Thyroid gland (tissue), 4 donors: ENCODE results near the gene ZNF451.

Source experiments
- CTCF ChIP-seq, 6 experiments: fragments of 200-600 bp in 3 of 6; fragments of 450-650 bp in 3 of 6; sonication (generic) in 3 of 6; IDR thresholded peaks; one replicate each; pipeline ENCODE4 v1.5.1; 2016 to 2019; ENCODE audit warnings: antibody characterized with exemption in 6 of 6, mild to moderate bottlenecking in 2 of 6, inconsistent platforms in 1 of 6, moderate library complexity in 1 of 6
- POLR2A ChIP-seq, 2 donors: fragments of 450-650 bp; IDR thresholded peaks; one replicate each; pipeline ENCODE4 v1.6.1; 2017; ENCODE audit warnings: antibody characterized with exemption in 2 of 2, mild to moderate bottlenecking in 2 of 2, moderate library complexity in 1 of 2

DNA sequence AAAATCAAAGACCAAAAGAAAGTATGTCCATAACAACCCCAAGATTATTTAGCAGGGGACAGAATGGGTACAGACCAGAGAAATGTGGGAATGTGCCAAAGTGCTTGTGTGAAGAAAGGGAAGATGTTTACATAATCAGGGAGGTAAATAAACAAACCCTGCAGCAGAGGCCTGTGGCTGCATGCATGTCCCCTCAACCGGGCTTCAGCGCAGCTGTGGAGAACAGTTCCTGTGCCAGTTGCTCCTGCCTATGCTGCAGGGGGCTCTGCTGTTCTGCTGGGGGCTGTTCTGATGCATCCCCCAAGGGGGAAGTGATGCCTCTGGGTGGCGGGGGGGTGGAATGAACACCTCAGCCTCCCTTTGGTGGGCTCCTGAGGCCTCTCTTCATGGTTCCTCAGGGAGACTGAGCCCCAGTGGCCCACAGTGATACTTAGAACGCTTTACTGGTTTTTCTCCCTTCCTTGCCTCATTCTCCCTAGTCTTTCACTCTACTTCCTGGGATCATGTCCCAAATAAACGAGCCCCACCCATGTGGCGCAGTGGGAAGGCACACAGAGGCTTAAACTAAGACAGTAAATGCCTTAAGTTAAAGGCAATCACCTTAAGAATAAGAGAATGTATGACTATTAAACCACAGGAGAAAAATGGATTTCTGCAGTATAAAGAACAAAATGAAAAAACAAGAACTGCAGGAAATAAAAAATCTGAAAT lies 109.1 kb downstream of the ZNF451 start:
- TF ChIP-seq CTCF (IDR thresholded peaks at IDR 0.05) (no peak), POLR2A (IDR thresholded peaks at IDR 0.05) (no peak)
